Frontal cortex (tissue), 4 donors: Measurements from ENCODE around the gene SEMA5B. TPM values are rescaled to one million over a fixed set of nuclear protein-coding genes. Genes with fewer than 3 reads are reported as not detected.

Source experiments
- DNase-seq, 2 donors: peaks; one replicate each; pipeline ENCODE4 v3.0.0; 2012; ENCODE audit warnings: low spot score in 2 of 2
- FAIRE-seq: peaks from 2 replicates; lab custom pipeline; 2012; peaks lifted over from hg19 to GRCh38; lab: Jason Lieb, UNC
- total RNA-seq: library from RNA; depleted of rRNA; stranded (reverse); fragments of >200 nt; gene quantifications from one replicate; pipeline ENCODE4 v1.2.3, GENCODE V29; 2014
- donor health status: control.
- donor health status: control.
- donor health status: control.

SEMA5B gene
- total RNA-seq, 1 donor from 2014 or later: 9.0 TPM

DNA sequence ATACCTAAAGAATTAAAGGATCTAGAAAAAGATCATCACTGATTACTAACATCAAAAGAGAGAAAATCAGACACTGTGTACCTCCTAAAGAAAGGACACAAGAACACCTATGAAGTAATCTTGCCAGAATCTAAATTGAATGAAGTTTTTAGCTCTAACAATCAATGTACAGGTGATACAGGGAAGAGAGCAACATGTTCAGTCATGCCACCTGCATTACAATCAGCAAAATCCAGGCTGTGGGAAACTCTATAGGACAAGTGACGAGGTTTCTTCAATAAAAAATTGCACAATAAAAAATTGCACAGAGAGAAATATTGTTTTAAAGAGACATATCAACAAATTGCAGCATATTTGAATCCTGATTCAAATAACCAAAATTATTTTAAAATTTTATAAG, 93.3 kb downstream of the SEMA5B start:
- FAIRE-seq: no peak
- no peak for DNase-seq

DNA sequence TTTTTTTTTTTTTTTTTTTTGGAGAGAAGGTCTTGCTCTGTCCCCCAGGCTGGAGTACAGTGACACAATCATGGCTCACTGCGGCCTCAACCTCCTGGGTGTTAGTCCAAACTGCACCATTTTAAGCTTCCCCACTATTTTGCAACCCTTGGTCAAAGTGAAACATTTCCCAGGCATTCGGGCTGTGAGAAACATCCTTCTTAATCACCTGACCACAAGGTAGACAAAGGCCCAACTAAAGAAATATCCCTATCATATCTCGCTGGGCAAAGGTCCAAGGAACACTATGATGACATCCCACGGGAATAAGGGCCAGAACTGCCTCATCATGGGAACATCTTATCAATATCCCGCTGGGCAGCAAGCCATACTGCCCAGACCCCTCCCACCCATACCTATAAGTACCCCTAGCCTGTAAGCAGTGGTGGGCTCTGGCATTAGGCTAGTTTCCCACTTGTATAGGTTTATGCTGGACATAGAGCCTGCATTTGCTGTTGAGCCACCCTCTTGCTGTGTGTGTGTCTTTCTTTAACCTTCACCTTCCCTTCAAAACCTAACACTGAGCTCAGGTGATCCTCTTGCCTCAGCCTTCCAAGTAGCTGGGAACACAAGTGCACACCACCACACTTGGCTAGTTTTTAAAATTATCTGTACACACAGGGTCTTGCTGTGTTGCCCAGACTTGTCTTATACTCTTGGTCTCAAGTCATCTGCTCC, 95.2 kb downstream of the SEMA5B start:
- FAIRE-seq: no peak
- DNase-seq: no peak

DNA sequence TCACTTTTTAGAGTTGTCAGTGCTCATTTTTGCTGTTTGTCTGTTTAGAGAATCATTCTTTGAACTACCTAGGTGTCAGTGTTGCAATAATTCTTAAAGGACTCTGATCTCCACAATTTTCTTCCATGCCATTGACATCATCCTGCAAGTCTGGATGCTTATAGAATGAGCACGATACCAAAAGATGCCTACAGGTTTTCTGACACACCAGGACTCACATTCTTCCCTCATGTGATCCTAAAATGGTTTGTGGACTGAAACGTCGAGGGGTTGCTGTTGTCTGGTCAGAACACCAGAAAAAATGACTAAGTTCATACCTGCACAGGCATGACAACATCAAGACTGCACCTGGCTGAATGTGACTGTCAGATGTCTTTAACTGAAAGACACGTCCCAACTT, 95.9 kb downstream of the SEMA5B start:
- DNase-seq: no peak
- FAIRE-seq: no peak

DNA sequence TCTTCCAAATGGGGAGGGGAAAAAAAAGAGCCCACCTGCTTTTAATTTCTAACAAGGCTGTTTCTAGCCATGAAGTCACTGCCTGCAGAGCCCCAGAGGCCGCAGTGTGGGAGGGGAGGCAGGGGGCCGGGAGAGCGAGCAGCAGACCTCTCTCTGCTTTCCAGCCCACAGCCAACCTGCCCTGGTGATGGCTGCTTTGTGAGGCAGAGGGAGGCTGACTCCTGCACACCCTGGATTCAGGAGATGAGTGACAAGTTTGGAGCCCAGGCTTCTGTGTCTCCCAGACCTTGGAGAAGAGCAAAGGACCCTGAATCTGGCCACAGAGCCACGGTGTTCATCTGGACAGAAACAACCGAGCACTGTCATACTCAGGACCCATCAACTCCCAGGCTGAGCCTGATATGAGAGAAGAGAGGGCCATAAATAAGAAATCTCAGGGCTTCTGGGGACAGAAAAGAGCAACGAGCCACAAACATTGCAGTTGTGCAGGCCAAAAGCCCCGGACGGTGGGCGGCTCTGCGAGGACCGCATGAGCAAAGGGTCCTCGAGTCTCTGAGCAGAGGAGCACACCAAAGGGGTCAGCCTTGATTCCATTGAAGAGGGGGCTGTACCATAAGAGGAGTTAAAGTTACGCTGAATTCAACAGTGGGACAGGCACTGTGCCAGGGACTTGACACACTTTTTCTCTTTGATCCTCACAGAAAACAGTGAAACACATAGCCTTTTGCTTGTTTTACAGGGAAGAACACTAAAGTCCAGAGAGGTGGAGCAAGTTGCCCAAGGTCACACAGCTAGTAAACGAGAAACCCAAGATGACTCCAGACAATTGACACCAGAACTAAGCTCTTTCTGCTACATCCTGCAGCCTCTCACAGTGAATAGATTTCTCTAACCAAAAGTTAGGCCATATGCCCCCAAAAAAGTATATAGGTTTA, 97.2 kb downstream of the SEMA5B start:
- DNase-seq (no peak), FAIRE-seq (no peak)

DNA sequence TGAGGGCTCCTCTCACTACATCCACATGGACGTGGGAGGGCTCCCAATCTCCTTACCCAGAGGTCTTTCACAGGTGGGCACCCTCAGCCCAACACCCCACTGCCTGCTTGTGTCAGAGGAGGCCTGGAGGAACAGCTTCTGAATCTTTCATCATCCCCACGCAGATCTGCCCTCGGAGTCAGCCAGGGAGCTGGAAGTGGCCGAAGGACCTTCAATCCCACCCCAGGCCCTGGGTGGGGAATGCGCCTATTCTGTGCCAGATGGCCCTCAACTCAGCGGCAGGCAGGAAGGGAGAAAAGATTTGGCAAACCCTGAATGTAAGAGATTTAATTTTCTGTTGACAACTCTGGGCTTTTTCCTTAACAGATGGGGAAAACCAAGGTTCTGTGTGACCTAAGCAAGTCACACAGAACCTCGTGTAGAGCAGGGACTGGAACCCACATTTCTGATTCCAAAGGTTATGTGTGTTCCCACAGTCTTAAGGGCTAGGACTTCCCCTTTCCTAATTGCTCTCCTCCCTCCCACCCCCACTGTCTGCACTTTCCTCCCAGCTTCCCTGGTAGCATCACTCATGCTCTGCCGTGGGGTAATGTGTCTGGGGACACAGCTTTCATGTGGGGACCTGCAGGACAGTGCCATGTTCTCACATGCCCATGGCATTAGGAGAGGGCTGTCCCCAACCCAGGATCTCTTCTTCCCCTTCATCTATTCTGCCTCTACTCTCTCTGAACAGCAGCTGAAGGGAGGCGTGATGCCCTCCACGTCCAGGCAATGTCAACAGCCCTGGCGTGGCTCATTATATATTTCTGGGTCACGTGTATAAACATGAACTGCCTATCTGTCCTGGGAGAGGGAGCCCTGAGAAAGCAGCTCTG, 98.1 kb downstream of the SEMA5B start:
- no peak for FAIRE-seq
- no peak for DNase-seq

DNA sequence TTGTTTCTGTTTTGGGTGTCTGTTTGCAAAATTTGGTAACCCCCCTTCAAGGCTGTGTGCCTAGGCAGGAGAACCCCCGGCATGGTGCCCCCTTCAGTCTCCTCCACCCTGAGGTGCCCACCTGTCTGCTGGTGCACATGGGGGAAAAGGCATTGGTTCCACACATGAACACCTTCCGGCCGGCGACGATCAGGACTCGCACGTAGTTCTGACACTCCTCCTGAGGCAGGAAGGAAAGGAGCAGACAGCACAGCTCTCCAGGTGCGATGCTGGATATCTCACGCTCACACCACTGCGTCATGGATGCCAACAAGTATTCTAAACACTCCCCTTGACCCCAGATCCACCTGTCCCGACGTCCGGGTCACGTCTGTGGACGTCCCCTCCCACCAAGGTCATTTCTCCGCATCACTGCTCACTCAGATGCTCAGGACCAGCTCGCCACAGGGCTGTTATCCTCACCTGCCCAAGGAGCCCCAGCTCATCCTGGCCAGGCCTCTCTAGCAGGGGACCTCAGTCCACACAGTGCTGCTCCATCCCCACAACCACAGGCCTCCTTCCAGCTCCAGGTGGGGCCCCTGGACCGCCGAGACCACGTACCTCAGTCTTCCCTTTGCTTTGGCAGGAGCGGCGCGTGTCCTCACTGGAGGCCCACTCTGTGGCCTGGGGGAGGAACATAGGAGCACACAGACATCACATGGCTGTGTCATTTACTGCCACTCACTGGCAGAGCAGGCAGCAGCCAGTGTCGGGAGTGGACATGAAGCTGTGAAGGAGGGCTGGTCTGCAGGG, 99.0 kb downstream of the SEMA5B start:
- no peak for DNase-seq
- FAIRE-seq: no peak

DNA sequence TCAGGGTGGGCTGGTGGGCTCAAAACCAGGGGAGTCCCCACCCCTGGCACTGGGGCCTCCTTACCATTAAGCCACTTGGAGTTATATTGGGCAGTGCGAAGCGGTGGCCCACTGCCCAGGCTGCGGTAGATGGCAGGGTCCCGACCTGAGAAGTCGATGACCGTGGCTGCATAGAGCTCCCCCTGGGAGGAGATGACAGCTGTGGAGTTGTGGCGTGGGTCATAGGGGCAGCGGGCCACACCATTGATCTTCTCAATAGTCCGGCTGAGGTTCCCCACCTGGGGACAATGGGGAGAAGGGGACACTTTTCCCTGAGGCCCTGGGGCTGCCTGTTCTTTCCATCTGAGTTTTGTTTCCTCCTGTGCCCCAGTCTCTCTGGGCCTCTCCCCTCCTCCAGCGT, 99.8 kb downstream of the SEMA5B start:
- DNase-seq (no peak), FAIRE-seq (no peak)

DNA sequence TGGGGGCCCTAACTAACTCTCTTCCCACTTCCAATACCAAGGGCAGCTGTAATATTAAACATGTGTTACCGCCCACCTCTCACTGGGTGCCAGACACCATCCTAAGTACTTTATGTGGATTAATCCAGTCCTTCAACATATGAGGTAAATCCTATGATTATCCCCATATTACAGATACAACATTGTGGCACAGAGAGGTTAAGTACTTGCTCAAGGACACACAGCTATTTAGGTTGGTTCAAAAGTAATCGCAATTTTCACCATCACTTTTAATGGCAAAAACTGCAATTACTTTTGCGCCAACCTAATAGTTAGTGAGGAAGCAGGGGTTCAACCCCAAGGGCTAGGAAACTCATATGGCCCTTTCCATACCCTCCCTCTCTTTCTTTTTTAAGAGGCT, 100.8 kb downstream of the SEMA5B start:
- no peak for DNase-seq
- no peak for FAIRE-seq

DNA sequence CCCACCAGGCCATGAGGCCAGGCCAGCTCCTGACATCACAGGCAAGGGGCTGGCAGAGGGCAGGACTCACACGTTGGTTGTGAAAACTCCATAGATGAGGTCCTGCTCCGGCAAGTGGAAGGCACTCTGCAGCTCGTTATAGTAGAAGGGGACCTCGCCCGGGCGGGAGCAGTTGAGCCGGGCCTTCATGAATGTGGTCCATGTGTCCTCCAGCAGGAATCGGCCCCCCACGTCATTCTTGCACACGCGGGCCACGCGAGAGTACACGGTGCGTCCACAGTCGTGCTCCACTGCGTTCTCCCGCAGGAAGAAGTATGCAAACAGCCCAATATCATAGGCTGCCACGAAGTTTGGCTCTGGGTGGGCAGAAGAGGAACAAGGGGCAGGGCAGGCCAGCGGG, 101.2 kb downstream of the SEMA5B start:
- no peak for FAIRE-seq
- DNase-seq: no peak

DNA sequence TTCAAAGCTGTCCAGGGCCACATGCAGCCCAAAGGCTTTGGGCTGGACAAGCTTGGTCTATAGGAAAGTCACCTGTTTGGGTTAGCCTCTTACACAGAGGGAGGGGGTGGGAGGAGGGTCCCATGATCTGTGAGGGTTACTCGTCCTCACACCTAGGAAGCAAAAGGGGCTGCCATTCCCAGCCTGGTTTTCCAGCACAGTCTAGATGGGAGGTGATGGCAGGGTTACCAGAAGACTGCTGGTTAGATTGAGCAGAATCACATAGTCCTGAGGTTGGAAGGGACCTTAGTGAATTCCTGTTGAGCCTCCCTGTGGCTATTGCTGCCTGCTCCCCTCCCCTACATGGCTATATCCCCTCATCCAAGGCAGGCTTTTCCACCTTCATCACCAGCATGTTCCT, 101.8 kb downstream of the SEMA5B start:
- no peak for FAIRE-seq
- DNase-seq: no peak

DNA sequence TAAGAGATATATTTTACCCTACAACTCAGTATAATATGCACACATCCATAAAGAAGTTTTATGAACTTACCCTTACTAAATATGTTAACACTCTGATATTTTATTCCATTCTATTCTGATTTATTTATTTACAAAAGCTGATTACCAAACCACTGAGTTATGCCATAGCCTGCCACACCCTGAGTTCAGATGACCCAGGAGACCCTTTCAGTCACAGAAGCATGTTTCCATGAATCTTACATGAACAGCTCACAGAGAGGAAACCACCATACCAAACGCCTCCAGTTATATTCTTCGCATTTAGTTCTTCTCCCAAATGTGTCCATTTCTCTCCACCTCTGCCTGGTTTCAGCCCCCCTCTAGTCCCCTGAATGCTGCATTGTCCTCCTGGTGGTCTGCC, 103.5 kb downstream of the SEMA5B start:
- no peak for DNase-seq
- no peak for FAIRE-seq

DNA sequence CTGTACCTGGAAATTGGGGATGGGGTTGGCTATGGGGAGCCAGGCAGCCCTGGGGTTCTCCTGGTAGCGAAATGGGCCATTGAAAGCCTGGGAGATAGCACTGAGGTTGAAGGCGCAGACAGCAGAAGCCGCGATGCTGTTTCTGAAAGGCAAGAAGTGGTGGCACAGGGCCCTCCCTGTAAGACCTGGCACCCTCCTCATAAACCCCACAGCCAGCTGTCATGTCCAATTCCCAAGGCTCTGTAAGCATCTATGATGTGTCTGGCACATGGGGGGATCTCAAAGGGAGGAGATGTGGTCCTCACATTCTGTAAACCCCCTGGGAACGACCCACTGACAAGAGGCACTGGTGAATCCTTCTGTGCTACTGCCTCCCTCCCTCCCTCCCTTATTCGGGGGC, 104.0 kb downstream of the SEMA5B start:
- FAIRE-seq: no peak
- no peak for DNase-seq

DNA sequence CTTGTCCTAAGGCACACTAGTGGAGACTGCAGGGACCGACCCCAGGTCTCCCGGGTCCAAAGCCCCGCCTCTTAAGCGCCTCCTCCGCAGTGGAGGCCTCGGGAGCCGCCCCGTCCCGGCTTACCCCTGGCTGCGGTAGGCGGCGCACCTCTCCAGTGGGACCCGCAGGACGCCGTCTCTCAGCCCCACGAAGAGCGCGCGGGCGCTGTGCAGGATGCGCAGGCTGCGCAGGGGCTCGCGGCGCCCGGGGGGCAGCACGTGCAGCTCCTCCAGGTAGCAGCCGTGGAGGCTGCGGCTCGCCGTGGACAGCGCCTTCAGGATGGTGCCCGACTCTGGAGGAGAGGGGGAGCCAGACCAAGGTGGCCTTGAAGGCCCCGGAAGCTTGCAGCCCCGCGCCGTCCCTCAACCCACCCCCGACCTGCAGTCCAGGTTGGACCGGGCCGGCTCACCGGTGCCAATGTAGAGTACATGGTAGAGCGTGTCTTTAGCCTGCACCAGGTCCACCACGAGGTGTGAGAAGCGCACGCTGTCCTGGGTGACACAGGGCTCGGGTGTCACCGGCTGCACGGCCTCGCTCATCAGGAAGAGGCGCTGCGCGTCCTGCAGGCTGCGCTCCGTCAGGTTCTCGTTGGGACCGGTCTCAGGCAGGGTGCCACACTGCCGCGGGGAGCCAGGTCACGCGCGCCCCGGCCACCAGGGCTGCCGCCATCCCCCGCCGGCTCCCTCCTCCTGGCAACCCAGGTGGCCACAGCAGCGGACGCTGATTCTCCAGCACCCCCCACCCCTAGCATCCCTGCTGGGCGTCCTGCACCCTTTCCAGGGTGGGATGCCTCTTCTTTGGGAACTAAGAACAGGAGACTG, 105.5 kb downstream of the SEMA5B start:
- FAIRE-seq (no peak), DNase-seq (no peak)

DNA sequence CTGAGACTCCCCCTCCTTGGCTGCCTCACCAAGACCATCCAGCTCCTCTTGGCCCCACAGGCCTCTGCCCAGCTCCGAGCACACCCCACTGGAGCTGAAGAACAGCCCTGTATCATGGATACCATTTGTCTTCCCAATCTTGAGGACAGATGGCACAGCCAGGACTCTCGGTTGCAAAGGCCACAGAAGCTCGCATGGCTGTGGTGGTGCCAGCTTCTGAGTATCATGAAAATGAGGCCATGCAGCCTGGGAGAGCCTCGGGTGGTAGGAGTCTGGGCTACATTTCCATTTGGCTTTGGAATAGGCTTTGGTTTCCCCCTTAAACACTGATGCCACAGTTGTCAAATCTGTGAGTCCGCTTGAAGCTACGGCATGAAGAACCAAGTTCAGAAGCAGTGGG, 106.6 kb downstream of the SEMA5B start:
- FAIRE-seq: no peak
- DNase-seq: no peak

DNA sequence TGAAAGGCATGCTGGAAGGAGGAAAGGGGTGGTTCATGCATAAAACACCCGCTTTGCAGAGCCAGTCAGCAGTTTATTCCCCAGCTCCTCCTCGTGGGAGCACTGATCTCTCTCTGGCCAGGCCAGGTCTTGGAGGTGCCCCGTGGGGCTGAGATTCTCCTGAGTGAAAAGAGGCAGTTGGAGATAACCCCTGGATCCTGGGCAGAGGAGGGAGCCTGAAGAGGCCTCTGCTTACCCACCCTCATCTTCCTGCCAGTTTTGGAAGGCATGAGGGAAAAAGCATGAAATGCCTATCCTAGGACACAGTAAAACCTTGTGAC, 108.3 kb downstream of the SEMA5B start:
- FAIRE-seq (no peak), DNase-seq (no peak)

DNA sequence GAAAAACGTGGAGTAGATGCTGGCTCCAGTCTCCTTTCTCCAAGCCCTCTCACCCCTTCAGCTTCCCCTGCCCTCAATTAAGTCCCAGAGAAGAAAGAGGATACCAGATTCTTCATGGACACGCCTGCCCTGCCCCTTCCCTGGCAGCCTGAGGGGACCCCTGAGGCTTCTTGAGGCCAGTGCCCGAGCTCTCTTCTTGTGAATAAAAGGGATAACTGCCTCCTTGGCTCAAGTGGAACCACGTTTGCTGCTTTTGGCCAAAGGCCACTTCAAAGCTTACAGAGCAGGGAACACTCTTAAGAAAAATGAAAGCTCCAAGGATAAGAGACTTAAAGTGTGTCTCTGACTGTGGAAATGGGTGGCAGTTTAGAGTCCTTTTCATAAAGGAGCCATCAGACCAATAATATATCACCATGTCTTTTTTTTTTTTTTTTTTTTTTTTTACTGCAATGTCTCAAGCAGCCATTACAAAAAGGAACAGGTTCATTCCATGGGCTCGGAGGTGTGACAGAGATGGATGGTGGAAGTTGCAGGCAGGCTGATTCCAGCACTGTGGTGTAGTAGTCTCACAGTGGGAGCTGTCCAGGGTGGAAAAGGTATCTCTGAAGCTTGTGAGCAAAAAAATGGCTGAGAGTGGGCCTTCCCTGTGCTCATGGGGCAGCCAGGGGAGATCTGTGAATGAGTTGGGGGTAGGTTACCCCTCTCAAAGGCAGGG, 108.8 kb downstream of the SEMA5B start:
- FAIRE-seq (no peak), DNase-seq (no peak)

DNA sequence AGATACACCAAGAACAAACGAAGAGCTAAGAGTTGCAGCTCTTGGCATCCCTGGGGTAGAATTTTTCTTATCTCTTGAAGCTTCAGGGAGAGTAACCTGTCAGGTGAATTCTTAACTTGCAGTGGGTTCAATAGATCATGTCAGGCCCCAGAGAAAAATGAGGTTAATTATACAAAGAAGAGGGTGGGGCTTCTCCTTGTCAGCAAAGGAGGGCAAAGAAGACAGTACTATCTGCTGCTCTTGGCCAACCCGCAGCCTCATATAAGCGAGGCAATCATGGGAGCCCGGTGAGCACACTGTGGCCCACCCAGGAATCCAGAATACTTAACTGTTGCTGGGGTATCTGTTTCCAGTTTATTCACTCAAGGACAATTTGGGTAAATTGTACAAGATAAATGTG, 110.2 kb downstream of the SEMA5B start:
- no peak for FAIRE-seq
- DNase-seq: no peak

DNA sequence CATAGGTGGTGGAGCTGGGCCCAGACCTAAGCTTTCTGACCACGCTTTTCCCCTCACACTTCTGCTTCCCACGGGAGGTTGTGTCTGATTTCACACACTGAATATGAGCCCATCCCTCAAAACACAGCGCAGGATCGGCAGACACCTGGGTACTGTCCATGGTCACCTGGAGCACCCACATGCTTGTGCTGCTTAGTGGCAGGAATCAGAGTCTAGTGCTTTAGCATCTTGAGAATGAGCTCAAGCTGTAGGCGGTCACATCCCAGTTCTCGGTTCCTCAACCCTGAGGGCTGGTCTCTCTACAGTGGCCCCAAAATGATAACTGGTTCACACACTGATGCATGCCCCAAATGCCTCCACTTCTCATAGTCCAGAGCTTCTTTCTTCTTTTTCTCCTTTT, 111.0 kb downstream of the SEMA5B start:
- FAIRE-seq: no peak

More for the DNA sequence above, 111.0 kb downstream of the SEMA5B start:
- DNase-seq: no peak
